HCT116 (cell line): ENCODE data around the gene MESD. TPM values are rescaled to one million over a fixed set of nuclear protein-coding genes. Genes with fewer than 3 reads are reported as not detected.

Experiments used
- ATAC-seq: fragments of 200-7000 bp; cut with Tn5 transposase; 2 replicates; pipeline ENCODE4 v1.9.1; 2020; ENCODE audit warnings: mild to moderate bottlenecking, moderate library complexity
- BruUV-seq: library from RNA; stranded (reverse); fragments of 400-500 nt; replicated peaks from 2 replicates; lab custom pipeline; 2021; lab: Mats Ljungman, UMichigan
- CTCF ChIA-PET: fragments of 300-600 bp; sonication (Branson Sonifier 250); formaldehyde crosslinking; loops from one replicate; lab custom pipeline; 2021; ENCODE audit warnings: antibody characterized with exemption; lab: Charles Lee
- POLR2A ChIA-PET: fragments of 300-600, 350-600 bp; sonication (Branson Sonifier 250); formaldehyde crosslinking; loops from one replicate; lab custom pipeline; 2021; ENCODE audit warnings: antibody characterized with exemption; lab: Charles Lee
- RAD21 ChIA-PET, 2 experiments: fragments of 300-600 bp; sonication (Branson Sonifier 250); formaldehyde crosslinking; loops; one replicate each; lab custom pipeline; 2023; ENCODE audit warnings: low total read pairs in 2 of 2; ENCODE audit not compliant: uncharacterized antibody in 2 of 2, unreplicated experiment in 2 of 2, low non-redundant PET in 1 of 2; lab: Charles Lee
- DNase-seq: peaks from one replicate; pipeline ENCODE4 v3.0.0-alpha.2; 2010; ENCODE audit warnings: low read depth, low spot score
- H2AFZ ChIP-seq: fragments of 200-600 bp; shearing (Covaris generic), sonication (generic); 2 replicates; pipeline ENCODE4 v1.6.1; 2017; ENCODE audit warnings: low read depth, mixed run types, mixed read lengths, antibody characterized with exemption, low read length; ENCODE audit not compliant: poor library complexity, severe bottlenecking
- H3K27ac ChIP-seq: 2 replicates; pipeline ENCODE4 v1.5.1; 2012; ENCODE audit warnings: low read depth, low read length
- H3K27me3 ChIP-seq: fragments of 200-600 bp; sonication (generic); 2 replicates; pipeline ENCODE4 v1.6.1; 2016; ENCODE audit warnings: mixed run types, low read length, mixed read lengths; ENCODE audit not compliant: insufficient read depth
- H3K36me3 ChIP-seq, 2 experiments: fragments of 200-500 bp in 1 of 2; fragments of 200-600 bp in 1 of 2; sonication (Bioruptor generic) in 1 of 2; sonication (generic) in 1 of 2; 2 replicates each; pipeline versions ENCODE4 v1.5.1 to v1.6.1; 2014 to 2016; ENCODE audit warnings: low read length in 2 of 2, inconsistent platforms in 1 of 2, mixed read lengths in 1 of 2, mixed run types in 1 of 2; ENCODE audit not compliant: insufficient read depth in 2 of 2, control insufficient read depth in 1 of 2
- H3K4me1 ChIP-seq, 2 experiments: fragments of 200-600 bp in 1 of 2; sonication (generic) in 1 of 2; 2 replicates each; pipeline versions ENCODE4 v1.5.1 to v1.6.1; 2012 to 2017; ENCODE audit warnings: low read length in 2 of 2, inconsistent platforms in 1 of 2, mild to moderate bottlenecking in 1 of 2, mixed read lengths in 1 of 2, mixed run types in 1 of 2, moderate library complexity in 1 of 2; ENCODE audit not compliant: insufficient read depth in 2 of 2, control insufficient read depth in 1 of 2
- H3K4me2 ChIP-seq: fragments of 200-600 bp; sonication (generic); 2 replicates; pipeline ENCODE4 v1.6.1; 2017; ENCODE audit warnings: mixed run types, low read length, mixed read lengths
- H3K4me3 ChIP-seq, 2 experiments: fragments of 200-600 bp in 1 of 2; sonication (generic) in 1 of 2; replicated peaks in 1 of 2; 2 replicates each; pipeline ENCODE4 v1.5.1; 2011 to 2016; ENCODE audit warnings: low read length in 2 of 2, control low read depth in 1 of 2, low read depth in 1 of 2, mild to moderate bottlenecking in 1 of 2, mixed read lengths in 1 of 2, mixed run types in 1 of 2
- H3K79me2 ChIP-seq: fragments of 200-600 bp; sonication (generic); 2 replicates; pipeline ENCODE4 v1.6.1; 2017; ENCODE audit warnings: mild to moderate bottlenecking, mixed run types, low read length, moderate library complexity, mixed read lengths; ENCODE audit not compliant: insufficient read depth
- H3K9ac ChIP-seq: fragments of 200-600 bp; sonication (generic); 2 replicates; pipeline ENCODE4 v1.6.1; 2016; ENCODE audit warnings: low read length, mixed read lengths
- H3K9me2 ChIP-seq: fragments of 200-600 bp; sonication (generic), shearing (Covaris generic); 2 replicates; pipeline ENCODE4 v1.6.1; 2017; ENCODE audit warnings: mixed run types, mild to moderate bottlenecking, moderate library complexity; ENCODE audit not compliant: insufficient read depth
- H3K9me3 ChIP-seq, 2 experiments: fragments of 200-500 bp in 1 of 2; fragments of 200-600 bp in 1 of 2; sonication (Bioruptor generic) in 1 of 2; sonication (generic) in 1 of 2; 2 replicates each; pipeline ENCODE4 v1.6.1; 2014 to 2017; ENCODE audit warnings: low read length in 2 of 2, mixed read lengths in 2 of 2, inconsistent platforms in 1 of 2, low read depth in 1 of 2, mild to moderate bottlenecking in 1 of 2, mixed run types in 1 of 2, moderate library complexity in 1 of 2; ENCODE audit not compliant: control insufficient read depth in 1 of 2, insufficient read depth in 1 of 2
- H4K20me1 ChIP-seq: fragments of 200-600 bp; sonication (generic), shearing (Covaris generic); 2 replicates; pipeline ENCODE4 v1.6.1; 2017; ENCODE audit warnings: mixed run types, mild to moderate bottlenecking, moderate library complexity; ENCODE audit not compliant: insufficient read depth
- ATF3 ChIP-seq: IDR thresholded peaks from 2 replicates; pipeline ENCODE4 v1.6.1; 2012
- CEBPB ChIP-seq: IDR thresholded peaks from 2 replicates; pipeline ENCODE4 v1.6.1; 2012; ENCODE audit warnings: low read depth
- CTCF ChIP-seq, 3 experiments: fragments of 200-600 bp in 1 of 3; sonication (generic) in 1 of 3; IDR thresholded peaks in 2 of 3; conservative IDR thresholded peaks in 1 of 3; 2 replicates each; pipeline ENCODE4 v1.5.1; 2012 to 2017; ENCODE audit warnings: low read depth in 2 of 3, low read length in 2 of 3, antibody characterized with exemption in 1 of 3, borderline replicate concordance in 1 of 3, control low read depth in 1 of 3, mild to moderate bottlenecking in 1 of 3, mixed read lengths in 1 of 3, mixed run types in 1 of 3, moderate library complexity in 1 of 3; ENCODE audit not compliant: insufficient read depth in 1 of 3
- EGR1 ChIP-seq: IDR thresholded peaks from 2 replicates; pipeline ENCODE4 v1.6.1; 2012; ENCODE audit warnings: low read depth
- ELF1 ChIP-seq: IDR thresholded peaks from 2 replicates; pipeline ENCODE4 v1.6.1; 2012; ENCODE audit warnings: low read depth, borderline replicate concordance
- EZH2 ChIP-seq: fragments of 200-600 bp; sonication (generic); IDR thresholded peaks from 2 replicates; pipeline ENCODE4 v1.6.1; 2017; ENCODE audit warnings: antibody characterized with exemption, mixed run types
- EZH2phosphoT487 ChIP-seq: fragments of 200-600 bp; IDR thresholded peaks from 2 replicates; pipeline ENCODE4 v1.6.1; 2018; ENCODE audit warnings: antibody characterized with exemption, borderline replicate concordance
- FOSL1 ChIP-seq: IDR thresholded peaks from 2 replicates; pipeline ENCODE4 v1.6.1; 2012; ENCODE audit warnings: low read depth
- JUND ChIP-seq: IDR thresholded peaks from 2 replicates; pipeline ENCODE4 v1.6.1; 2012
- MAX ChIP-seq: IDR thresholded peaks from 2 replicates; pipeline ENCODE4 v1.6.1; 2012
- RAD21 ChIP-seq: IDR thresholded peaks from 2 replicates; pipeline ENCODE4 v1.6.1; 2012; ENCODE audit warnings: low read depth, mild to moderate bottlenecking
- SIN3A ChIP-seq: IDR thresholded peaks from 2 replicates; pipeline ENCODE4 v1.6.1; 2012; ENCODE audit warnings: low read depth
- SP1 ChIP-seq: IDR thresholded peaks from 2 replicates; pipeline ENCODE4 v1.6.1; 2012; ENCODE audit warnings: low read depth
- SRF ChIP-seq: IDR thresholded peaks from 2 replicates; pipeline ENCODE4 v1.6.1; 2012; ENCODE audit warnings: low read depth
- YY1 ChIP-seq: IDR thresholded peaks from 2 replicates; pipeline ENCODE4 v1.6.1; 2011; ENCODE audit warnings: low read length, low read depth, moderate library complexity, mild to moderate bottlenecking; ENCODE audit not compliant: insufficient replicate concordance; ENCODE audit errors: extremely low read depth
- ZFX ChIP-seq: fragments of 450-650 bp; IDR thresholded peaks from 2 replicates; pipeline ENCODE4 v1.6.1; 2017
- ZNF274 ChIP-seq: fragments of 200-500 bp; sonication (Bioruptor generic); IDR thresholded peaks from 2 replicates; pipeline ENCODE4 v1.6.1; 2014; ENCODE audit warnings: mild to moderate bottlenecking, low read depth, low read length, inconsistent platforms
- intact Hi-C: fragments of 100-400 bp; cut with micrococcal nuclease; formaldehyde crosslinking; loops from 2 replicates; pipeline ENCODE4 v1.10.0; 2022
- total RNA-seq: library from RNA; stranded (reverse); gene quantifications from one replicate; pipeline ENCODE4 v1.2.1, GENCODE V29; 2021; ENCODE audit not compliant: unreplicated experiment

MESD gene
- total RNA-seq, 1 experiment from 2014 or later = 22.5 TPM

- TF ChIP-seq ATF3 (no peak), EGR1 (no peak), EZH2 (no peak), CTCF (IDR thresholded peaks at IDR 0.05 in 2 of 3, conservative IDR thresholded peaks at IDR 0.05 in 1 of 3; ENCODE audit: borderline replicate concordance in 1 of 3, insufficient read depth in 1 of 3, low read depth in 2 of 3, low read length in 2 of 3) (peak; percentile 70 to 81 (median 72); a peak in 5 of 6 replicates), FOSL1 (peak; percentile 4; the same call in 1 of the 2 replicates), CEBPB (no peak), EZH2phosphoT487 (no peak), ZFX (no peak), JUND (no peak), RAD21 (peak; percentile 82), ZNF274 (no peak), MAX (no peak)
- TF ChIP-seq, all 23 proteins: peak for 4
Observed at GRCh38 chr15:80977627-80978036, 12.0 kb downstream of the MESD start (continued).

GRCh38 chr15:80976851-80977250 lies 12.8 kb downstream of the MESD start:
- intact Hi-C loops = loop anchor here (1.0 kb wide), 2 partner anchors 129 to 289 kb away; no protein-coding TSS in a partner anchor
- DNase-seq = no peak
- H3K9me3 ChIP-seq = no peaks in the 10 kb centered on the region
- H3K4me3 ChIP-seq = no peak overlapping the region
- H3K79me2 ChIP-seq = peaks cover 31% of the 10 kb centered on the region
- CTCF ChIA-PET = interaction anchor here (1.4 to 4.9 kb wide), 2 partner anchors 116 to 289 kb away, joined by 4 to 88 read pairs; no protein-coding TSS in a partner anchor
- H3K36me3 ChIP-seq = peaks cover 15 to 22% of the 10 kb centered on the region in 2 experiments; a peak in 3 of 4 replicates
- no peaks in the 10 kb centered on the region for H3K27me3 ChIP-seq
- no peak overlapping the region for H3K4me2 ChIP-seq
- POLR2A ChIA-PET = no interaction called here
- H3K27ac ChIP-seq = no peak overlapping the region
- TF ChIP-seq SIN3A (no peak), FOSL1 (no peak), SRF (no peak), YY1 (no peak), ZFX (no peak), SP1 (no peak), ELF1 (no peak)
- TF ChIP-seq, all 23 proteins: peak for 0
- RAD21 ChIA-PET = interaction anchor here (1.7 to 2.3 kb wide), 2 partner anchors 289 kb away, joined by 11 to 15 read pairs; no protein-coding TSS in a partner anchor
- Histone ChIP-seq H4K20me1 (no peaks in the 10 kb centered on the region), H2AFZ (no peak overlapping the region), H3K9ac (no peak overlapping the region), H3K4me1 (peaks cover 8 to 22% of the 10 kb centered on the region in 2 experiments; a peak in 2 of 4 replicates), H3K9me2 (no peaks in the 10 kb centered on the region)
- BruUV-seq = no TSS peak
- ATAC-seq = no peak
